ENCODE measurements around the gene GOLGA5.

GRCh38 chr14:92819011-92819597 lies 25.0 kb downstream of the GOLGA5 start:
- TF ChIP-seq POLR2A (IDR thresholded peaks at IDR 0.05; ENCODE audit: low read depth, low read length), result no peak
- TF ChIP-seq POLR2AphosphoS5 (IDR thresholded peaks at IDR 0.05; ENCODE audit: low read depth, low read length), result no peak
- no peak for TF ChIP-seq TAF1 (IDR thresholded peaks at IDR 0.05; ENCODE audit: low read depth, low read length)
- no peak for TF ChIP-seq SPI1 (IDR thresholded peaks at IDR 0.05; ENCODE audit: low read depth, low read length)

Data from GM12891 (cell line).